Pancreas (tissue), 10 donors: ENCODE results near the gene SLMAP. TPM values are rescaled to one million over a fixed set of nuclear protein-coding genes. Genes with fewer than 3 reads are reported as not detected.

ENCODE experiments used
- ATAC-seq, 4 donors: fragments of 200-7000 bp; cut with Tn5 transposase; one replicate each; pipeline versions ENCODE4 v1.8.0 to v1.9.1; 2020; ENCODE audit warnings: mild to moderate bottlenecking in 4 of 4, moderate library complexity in 4 of 4
- DNase-seq, 6 donors: peaks; one replicate each; pipeline ENCODE4 v3.0.0-alpha.2; 2020
- FAIRE-seq: peaks from 2 replicates; lab custom pipeline; 2012; peaks lifted over from hg19 to GRCh38; lab: Jason Lieb, UNC
- H3K27ac ChIP-seq, 4 donors: fragments of 200-600 bp; sonication (generic); 1 replicate in 3 of 4; 2 replicates in 1 of 4; pipeline versions ENCODE4 v1.5.0 to v1.8.0; 2020
- H3K27me3 ChIP-seq, 4 donors: fragments of 200-600 bp; one replicate each; pipeline ENCODE4 v1.8.0; 2021
- H3K36me3 ChIP-seq, 3 donors: fragments of 200-600 bp; sonication (generic) in 1 of 3; one replicate each; pipeline versions ENCODE4 v1.5.0 to v1.8.0; 2020 to 2021
- H3K4me1 ChIP-seq, 3 donors: fragments of 200-600 bp; one replicate each; pipeline ENCODE4 v1.8.0; 2021
- H3K4me3 ChIP-seq, 4 donors: fragments of 200-600 bp; sonication (generic) in 2 of 4; one replicate each; pipeline versions ENCODE4 v1.5.0 to v1.8.0; 2020 to 2021
- H3K9me3 ChIP-seq, 4 donors: fragments of 200-600 bp; one replicate each; pipeline ENCODE4 v1.8.0; 2021
- CTCF ChIP-seq, 4 donors: fragments of 200-600 bp; sonication (generic) in 3 of 4; IDR thresholded peaks; one replicate each; pipeline versions ENCODE4 v1.5.0 to v1.8.0; 2021; ENCODE audit warnings: antibody characterized with exemption in 4 of 4
- WGBS, 2 donors: extraction: QIAGEN DNeasy Blood & Tissue Kit; methylation state at CpG; one replicate each; pipeline ENCODE4 v1.1.7; 2013; 5-methylcytosine and 5-hydroxymethylcytosine counted together
- intact Hi-C, 3 donors: fragments of 100-400 bp; cut with DNase I; formaldehyde crosslinking; loops; one replicate each; pipeline versions ENCODE4 v1.11.1 to v1.14.2; 2022
- polyA plus RNA-seq, 2 donors: library from polyadenylated mRNA; stranded (reverse); fragments of 200-250 nt; gene quantifications; one replicate each; pipeline ENCODE4 v1.2.3, GENCODE V29; 2013
- total RNA-seq, 6 donors: library from RNA; stranded (reverse); fragmentation: NEBNext Ultra II Directional in 4 of 6; extraction: Animal tissue kit (Norgen Biotek cat#: 25700) in 4 of 6; gene quantifications; one replicate each; pipeline versions ENCODE4 v1.2.1 to v1.2.4, GENCODE V29; 2021 to 2023
- donor health status: healthy with polysubstance abuse.
- donor health status: DM: no; HTN: no; CAD: no; lungs with moderate emphysema.
- donor health status: DM: no; HTN: no; CAD: no.
- donor health status: control.
- donor health status: control.
- donor health status: Bipolar disorder and iron deficiency.
- donor health status: DM: yes; HTN: yes; CAD: no.
- donor health status: DM: no; HTN: no; CAD: no.
- donor health status: DM: no; HTN: no; CAD: no.
- donor health status: DM: yes; HTN: yes; CAD: no.

Gene SLMAP
- total and polyA plus RNA-seq, 8 donors = 9.0 to 39.6 (median 22.7) TPM

- H3K4me1 ChIP-seq = peaks cover 0 to 14% (median 0%) of the 10 kb centered on the region in 3 donors
- TF ChIP-seq CTCF (IDR thresholded peaks at IDR 0.05) = no peak
- H3K27me3 ChIP-seq = no peaks in the 10 kb centered on the region
- FAIRE-seq = no peak
- no peaks in the 10 kb centered on the region for H3K36me3 ChIP-seq
- 46 to 51% methylated on average over 9 of the region's 9 CpGs for WGBS, 2 donors
- DNase-seq = peak in 2 of 6 donors; percentile 16 to 21
- H3K9me3 ChIP-seq = no peaks in the 10 kb centered on the region
- no peak overlapping the region for H3K4me3 ChIP-seq
- H3K27ac ChIP-seq = peak overlapping the region in 3 of 4 donors; percentile 15 to 62 (median 24)
- peak in 3 of 4 donors; percentile 38 to 51 (median 49) for ATAC-seq
- intact Hi-C loops = no loop called here
Measured at GRCh38 chr3:57948781-57949242, 192.7 kb downstream of the SLMAP start.

- 82 to 87% methylated on average over 5 of the region's 5 CpGs for WGBS, 2 donors
- intact Hi-C loops = no loop called here
- FAIRE-seq (no peak), DNase-seq (peak in 1 of 6 donors; percentile 16), ATAC-seq (no peak)
- peaks cover 0 to 14% (median 0%) of the 10 kb centered on the region in 3 donors for H3K4me1 ChIP-seq
- H3K27me3 ChIP-seq = no peaks in the 10 kb centered on the region
- H3K36me3 ChIP-seq = no peaks in the 10 kb centered on the region
- H3K9me3 ChIP-seq = no peaks in the 10 kb centered on the region
- H3K4me3 ChIP-seq = no peak overlapping the region
- TF ChIP-seq CTCF (IDR thresholded peaks at IDR 0.05) = no peak
- peak overlapping the region in 3 of 4 donors; percentile 15 to 62 (median 24) for H3K27ac ChIP-seq
Measured at GRCh38 chr3:57949344-57949743, 193.2 kb downstream of the SLMAP start.

- Histone ChIP-seq H3K9me3 (no peaks in the 10 kb centered on the region), H3K4me3 (no peak overlapping the region), H3K27ac (peak overlapping the region in 2 of 4 donors; percentile 24 to 62), H3K4me1 (peaks cover 0 to 14% (median 0%) of the 10 kb centered on the region in 3 donors), H3K27me3 (no peaks in the 10 kb centered on the region), H3K36me3 (no peaks in the 10 kb centered on the region)
- intact Hi-C loops = no loop called here
- DNase-seq (peak in 4 of 6 donors; percentile 41 to 57 (median 52)), ATAC-seq (peak; percentile 70 to 79 (median 72)), FAIRE-seq (no peak)
- 68 to 73% methylated on average over 7 of the region's 7 CpGs for WGBS, 2 donors
- peak in 2 of 4 donors; percentile 9 to 20 for TF ChIP-seq CTCF (IDR thresholded peaks at IDR 0.05)
Measured at GRCh38 chr3:57949785-57950615, 193.9 kb downstream of the SLMAP start.

- intact Hi-C loops = no loop called here
- WGBS, 2 donors = 59 to 67% methylated on average over 8 of the region's 8 CpGs
- no peak for FAIRE-seq
Measured at GRCh38 chr3:57951066-57951882, 195.2 kb downstream of the SLMAP start.

More at GRCh38 chr3:57951066-57951882, 195.2 kb downstream of the SLMAP start:
- H3K27me3 ChIP-seq = no peaks in the 10 kb centered on the region
- no peaks in the 10 kb centered on the region for H3K36me3 ChIP-seq
- DNase-seq (peak in 2 of 6 donors; percentile 24 to 41), ATAC-seq (peak; percentile 31 to 86 (median 77))
- no peak overlapping the region for H3K4me3 ChIP-seq
- H3K9me3 ChIP-seq = no peaks in the 10 kb centered on the region
- no peak for TF ChIP-seq CTCF (IDR thresholded peaks at IDR 0.05)
- H3K4me1 ChIP-seq = peaks cover 0 to 14% (median 0%) of the 10 kb centered on the region in 3 donors
- peak overlapping the region in 3 of 4 donors; percentile 17 to 66 (median 18) for H3K27ac ChIP-seq
